NB4 (cell line): ENCODE data around the gene RCOR2.

Source experiments
- CTCF ChIP-seq: IDR thresholded peaks from one replicate; pipeline ENCODE4 v1.5.1; 2012; ENCODE audit warnings: low read depth, low read length
- POLR2A ChIP-seq: IDR thresholded peaks from 2 replicates; pipeline ENCODE4 v1.6.1; 2011; ENCODE audit warnings: mild to moderate bottlenecking; ENCODE audit not compliant: insufficient read length; ENCODE audit errors: extremely low read depth

GRCh38 chr11:63941901-63942300 lies 24.9 kb upstream of the RCOR2 start:
- no peak for TF ChIP-seq CTCF
- no peak for TF ChIP-seq POLR2A
